BLaER1 treated with 17β-estradiol and CSF1 and Interleukin-3, amounts not matched to agents 10 nM and 100 nM (cell line): ENCODE measurements around the gene MRPL51.
A peak's percentile ranks its signal among the peaks of the same experiment; 100 is the strongest.

Experiments
- H3K27ac ChIP-seq, 11 experiments: shearing (Covaris generic); formaldehyde crosslinking; 2 replicates each; pipeline ENCODE4 v1.8.1; 2022
- H3K27me3 ChIP-seq, 11 experiments: shearing (Covaris generic); formaldehyde crosslinking; 2 replicates each; pipeline ENCODE4 v1.8.1; 2022
- H3K36me3 ChIP-seq, 11 experiments: shearing (Covaris generic); formaldehyde crosslinking; 2 replicates each; pipeline ENCODE4 v1.8.1; 2022
- H3K4me1 ChIP-seq, 10 experiments: shearing (Covaris generic); formaldehyde crosslinking; 2 replicates each; pipeline ENCODE4 v1.8.1; 2022
- H3K4me2 ChIP-seq, 11 experiments: shearing (Covaris generic); formaldehyde crosslinking; 2 replicates each; pipeline ENCODE4 v1.8.1; 2022
- H3K4me3 ChIP-seq, 10 experiments: shearing (Covaris generic); formaldehyde crosslinking; 2 replicates each; pipeline ENCODE4 v1.8.1; 2022
- H3K9ac ChIP-seq, 11 experiments: shearing (Covaris generic); formaldehyde crosslinking; 2 replicates each; pipeline ENCODE4 v1.8.1; 2022
- H3K9me3 ChIP-seq, 11 experiments: shearing (Covaris generic); formaldehyde crosslinking; replicated peaks in 1 of 11; 2 replicates each; pipeline ENCODE4 v1.8.1; 2022
- H4K20me1 ChIP-seq, 11 experiments: shearing (Covaris generic); formaldehyde crosslinking; 2 replicates each; pipeline ENCODE4 v1.8.1; 2022
- Cebpa-rat ChIP-seq, 11 experiments: shearing (Covaris generic); IDR thresholded peaks; 2 replicates each; pipeline ENCODE4 v1.8.1; 2022

The MRPL51 gene

DNA sequence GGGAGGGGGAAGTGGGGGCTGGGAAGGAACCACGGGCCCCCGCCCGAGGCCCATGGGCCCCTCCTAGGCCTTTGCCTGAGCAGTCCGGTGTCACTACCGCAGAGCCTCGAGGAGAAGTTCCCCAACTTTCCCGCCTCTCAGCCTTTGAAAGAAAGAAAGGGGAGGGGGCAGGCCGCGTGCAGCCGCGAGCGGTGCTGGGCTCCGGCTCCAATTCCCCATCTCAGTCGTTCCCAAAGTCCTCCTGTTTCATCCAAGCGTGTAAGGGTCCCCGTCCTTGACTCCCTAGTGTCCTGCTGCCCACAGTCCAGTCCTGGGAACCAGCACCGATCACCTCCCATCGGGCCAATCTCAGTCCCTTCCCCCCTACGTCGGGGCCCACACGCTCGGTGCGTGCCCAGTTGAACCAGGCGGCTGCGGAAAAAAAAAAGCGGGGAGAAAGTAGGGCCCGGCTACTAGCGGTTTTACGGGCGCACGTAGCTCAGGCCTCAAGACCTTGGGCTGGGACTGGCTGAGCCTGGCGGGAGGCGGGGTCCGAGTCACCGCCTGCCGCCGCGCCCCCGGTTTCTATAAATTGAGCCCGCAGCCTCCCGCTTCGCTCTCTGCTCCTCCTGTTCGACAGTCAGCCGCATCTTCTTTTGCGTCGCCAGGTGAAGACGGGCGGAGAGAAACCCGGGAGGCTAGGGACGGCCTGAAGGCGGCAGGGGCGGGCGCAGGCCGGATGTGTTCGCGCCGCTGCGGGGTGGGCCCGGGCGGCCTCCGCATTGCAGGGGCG lies 41.0 kb upstream of the MRPL51 start, which contains the start of gene GAPDH:
Gene GAPDH, plus strand, starts transcription at position 595 of the 772 bp plus-strand sequence. CDS start 316 bp downstream, outside the sequence.
- H3K4me1 ChIP-seq: peaks cover 47 to 64% (median 59%) of the 10 kb centered on the region in 10 experiments
- H3K36me3 ChIP-seq: peaks cover 61 to 77% (median 69%) of the 10 kb centered on the region in 11 experiments
- TF ChIP-seq Cebpa-rat (IDR thresholded peaks at IDR 0.05): no peak

DNA sequence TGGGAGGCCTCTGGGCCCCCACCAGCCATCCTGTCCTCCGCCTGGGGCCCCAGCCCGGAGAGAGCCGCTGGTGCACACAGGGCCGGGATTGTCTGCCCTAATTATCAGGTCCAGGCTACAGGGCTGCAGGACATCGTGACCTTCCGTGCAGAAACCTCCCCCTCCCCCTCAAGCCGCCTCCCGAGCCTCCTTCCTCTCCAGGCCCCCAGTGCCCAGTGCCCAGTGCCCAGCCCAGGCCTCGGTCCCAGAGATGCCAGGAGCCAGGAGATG lies 40.5 kb upstream of the MRPL51 start:
- Histone ChIP-seq H3K36me3 (peaks cover 62 to 77% (median 69%) of the 10 kb centered on the region in 11 experiments), H3K27me3 (no peaks in the 10 kb centered on the region), H3K9me3 (no peaks in the 10 kb centered on the region), H3K4me2 (peak overlapping the region; percentile 91 to 100 (median 98)), H3K27ac (peak overlapping the region; percentile 41 to 100 (median 99); a peak in 21 of 22 replicates), H4K20me1 (peaks cover 41 to 58% (median 42%) of the 10 kb centered on the region in 11 experiments), H3K4me1 (peaks cover 43 to 58% (median 54%) of the 10 kb centered on the region in 10 experiments), H3K9ac (peak overlapping the region; percentile 65 to 100 (median 99)), H3K4me3 (peak overlapping the region; percentile 93 to 100 (median 96))
- no peak for TF ChIP-seq Cebpa-rat (IDR thresholded peaks at IDR 0.05)

More for the DNA sequence above, 41.0 kb upstream of the MRPL51 start, which contains the start of gene GAPDH:
- peak within 1 kb of the TSS; percentile 93 to 100 (median 96) for H3K4me3 ChIP-seq
- peaks cover 46 to 64% (median 47%) of the 10 kb centered on the region in 11 experiments for H4K20me1 ChIP-seq
- H3K4me2 ChIP-seq: peak within 1 kb of the TSS; percentile 95 to 100 (median 99)
- H3K9ac ChIP-seq: peak within 1 kb of the TSS; percentile 92 to 100 (median 99)
- H3K27ac ChIP-seq: peak within 1 kb of the TSS; percentile 75 to 100 (median 99)
- no peaks in the 10 kb centered on the region for H3K27me3 ChIP-seq
- no peaks in the 10 kb centered on the region for H3K9me3 ChIP-seq

DNA sequence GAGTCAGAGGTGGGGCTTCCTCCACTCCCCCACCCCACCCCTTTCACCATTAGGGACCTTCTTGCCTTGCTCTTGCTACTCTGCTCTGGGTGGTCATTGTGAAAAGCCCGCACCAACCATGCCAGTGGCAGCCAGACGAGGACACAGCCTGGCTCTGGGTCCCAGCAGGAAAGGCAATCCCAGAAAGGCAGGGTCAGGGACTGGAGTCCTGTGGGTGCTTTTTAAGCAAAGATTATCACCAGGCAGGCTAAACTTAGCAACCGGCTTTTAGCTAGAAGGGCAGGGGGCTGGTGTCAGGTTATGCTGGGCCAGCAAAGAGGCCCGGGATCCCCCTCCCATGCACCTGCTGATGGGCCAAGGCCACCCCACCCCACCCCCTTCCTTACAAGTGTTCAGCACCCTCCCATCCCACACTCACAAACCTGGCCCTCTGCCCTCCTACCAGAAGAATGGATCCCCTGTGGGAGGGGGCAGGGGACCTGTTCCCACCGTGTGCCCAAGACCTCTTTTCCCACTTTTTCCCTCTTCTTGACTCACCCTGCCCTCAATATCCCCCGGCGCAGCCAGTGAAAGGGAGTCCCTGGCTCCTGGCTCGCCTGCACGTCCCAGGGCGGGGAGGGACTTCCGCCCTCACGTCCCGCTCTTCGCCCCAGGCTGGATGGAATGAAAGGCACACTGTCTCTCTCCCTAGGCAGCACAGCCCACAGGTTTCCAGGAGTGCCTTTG lies 40.0 kb upstream of the MRPL51 start:
- TF ChIP-seq Cebpa-rat (IDR thresholded peaks at IDR 0.05): no peak
- Histone ChIP-seq H3K9ac (peak overlapping the region; percentile 65 to 100 (median 99)), H3K4me3 (peak overlapping the region; percentile 93 to 100 (median 96)), H3K9me3 (no peaks in the 10 kb centered on the region), H3K4me2 (peak overlapping the region; percentile 91 to 100 (median 98)), H4K20me1 (peaks cover 36 to 53% (median 37%) of the 10 kb centered on the region in 11 experiments), H3K4me1 (peaks cover 38 to 53% (median 49%) of the 10 kb centered on the region in 10 experiments), H3K27ac (peak overlapping the region; percentile 41 to 100 (median 99); a peak in 21 of 22 replicates), H3K27me3 (no peaks in the 10 kb centered on the region), H3K36me3 (peaks cover 62 to 77% (median 69%) of the 10 kb centered on the region in 11 experiments)

DNA sequence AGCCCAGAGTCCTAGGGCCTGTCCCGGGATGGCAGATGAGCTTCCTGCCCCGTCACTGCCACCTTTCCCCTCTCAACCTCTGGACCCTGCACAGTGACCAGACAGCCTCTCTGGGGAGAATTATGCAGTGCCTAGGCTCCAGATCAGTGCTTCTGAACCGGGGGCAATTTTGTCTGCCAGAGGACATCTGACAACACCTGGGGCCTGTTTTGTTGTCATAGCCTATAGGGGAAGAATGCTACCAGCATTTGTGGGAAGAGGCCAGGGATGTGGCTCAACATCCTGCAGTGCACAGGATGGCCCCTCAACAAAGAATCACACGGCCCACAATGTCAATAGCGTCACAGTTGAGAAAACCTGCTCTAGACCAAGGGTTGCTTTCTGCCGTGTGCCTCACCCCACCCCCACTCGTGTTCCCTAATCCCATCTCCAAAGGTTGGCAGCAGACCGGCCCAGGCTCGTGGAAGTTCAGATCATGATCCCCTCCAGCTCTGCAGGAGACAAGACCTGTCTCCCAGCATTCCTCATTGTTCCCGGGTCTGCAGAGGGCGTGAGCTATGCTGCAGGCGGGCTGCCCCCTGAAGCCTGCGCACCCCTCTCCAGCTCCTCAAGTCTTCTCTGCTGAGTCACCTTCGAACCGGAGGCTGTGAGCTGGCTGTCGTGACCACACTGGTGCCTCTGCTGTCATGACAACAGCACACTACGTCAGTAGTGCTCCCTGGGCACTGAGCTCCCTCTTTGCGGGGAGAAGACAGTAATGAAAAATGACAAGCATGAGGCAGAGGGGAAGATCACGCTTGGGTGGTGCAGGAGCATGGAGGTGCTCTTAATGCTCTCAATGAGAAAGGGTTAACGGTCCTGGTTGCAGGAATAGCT lies 39.2 kb upstream of the MRPL51 start:
- H3K4me3 ChIP-seq: peak overlapping the region; percentile 93 to 100 (median 96)
- peak overlapping the region; percentile 41 to 100 (median 99); a peak in 21 of 22 replicates for H3K27ac ChIP-seq
- H3K27me3 ChIP-seq: no peaks in the 10 kb centered on the region
- H3K36me3 ChIP-seq: peaks cover 62 to 77% (median 69%) of the 10 kb centered on the region in 11 experiments
- no peak for TF ChIP-seq Cebpa-rat (IDR thresholded peaks at IDR 0.05)
- peak overlapping the region; percentile 91 to 100 (median 98) for H3K4me2 ChIP-seq
- peaks cover 28 to 45% (median 29%) of the 10 kb centered on the region in 11 experiments for H4K20me1 ChIP-seq
- H3K4me1 ChIP-seq: peaks cover 31 to 45% (median 42%) of the 10 kb centered on the region in 10 experiments
- peak overlapping the region; percentile 65 to 100 (median 99); a peak in 21 of 22 replicates for H3K9ac ChIP-seq
- no peaks in the 10 kb centered on the region for H3K9me3 ChIP-seq

DNA sequence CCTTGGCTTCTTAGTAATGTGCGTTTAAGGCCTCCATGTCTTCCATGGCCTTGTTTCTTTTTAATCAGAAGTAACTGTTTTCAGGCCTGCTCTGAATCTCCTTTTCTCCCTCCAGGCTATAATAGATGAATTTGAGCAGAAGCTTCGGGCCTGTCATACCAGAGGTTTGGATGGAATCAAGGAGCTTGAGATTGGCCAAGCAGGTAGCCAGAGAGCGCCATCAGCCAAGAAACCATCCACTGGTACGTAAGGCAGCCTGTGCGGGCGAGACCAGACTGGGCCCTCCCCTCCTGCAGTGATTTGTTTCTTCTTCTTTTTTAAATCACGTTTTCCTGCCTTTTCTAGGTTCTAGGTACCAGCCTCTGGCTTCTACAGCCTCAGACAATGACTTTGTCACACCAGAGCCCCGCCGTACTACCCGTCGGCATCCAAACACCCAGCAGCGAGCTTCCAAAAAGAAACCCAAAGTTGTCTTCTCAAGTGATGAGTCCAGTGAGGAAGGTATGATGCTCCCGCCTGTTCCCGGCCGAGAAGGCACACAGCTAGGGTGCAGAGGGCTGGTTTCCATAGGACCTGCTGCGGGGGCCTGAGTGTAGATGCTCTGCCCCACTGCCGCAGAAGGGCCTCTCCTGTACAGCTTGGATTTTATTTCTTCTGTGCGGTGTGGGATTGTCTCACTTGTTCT lies 37.7 kb upstream of the MRPL51 start:
- Histone ChIP-seq H3K27me3 (no peaks in the 10 kb centered on the region), H3K36me3 (peaks cover 62 to 77% (median 69%) of the 10 kb centered on the region in 11 experiments), H3K4me2 (peak overlapping the region in 6 of 11 experiments; percentile 91 to 100 (median 98); a peak in 6 of 22 replicates), H3K9me3 (no peaks in the 10 kb centered on the region), H3K4me3 (no peak overlapping the region), H3K9ac (peak overlapping the region in 10 of 11 experiments; percentile 14 to 100 (median 98); a peak in 9 of 22 replicates), H3K27ac (peak overlapping the region in 9 of 11 experiments; percentile 95 to 100 (median 99); a peak in 17 of 22 replicates), H4K20me1 (peaks cover 12 to 44% (median 13%) of the 10 kb centered on the region in 11 experiments), H3K4me1 (peaks cover 16 to 32% (median 28%) of the 10 kb centered on the region in 10 experiments)
- TF ChIP-seq Cebpa-rat (IDR thresholded peaks at IDR 0.05): no peak

DNA sequence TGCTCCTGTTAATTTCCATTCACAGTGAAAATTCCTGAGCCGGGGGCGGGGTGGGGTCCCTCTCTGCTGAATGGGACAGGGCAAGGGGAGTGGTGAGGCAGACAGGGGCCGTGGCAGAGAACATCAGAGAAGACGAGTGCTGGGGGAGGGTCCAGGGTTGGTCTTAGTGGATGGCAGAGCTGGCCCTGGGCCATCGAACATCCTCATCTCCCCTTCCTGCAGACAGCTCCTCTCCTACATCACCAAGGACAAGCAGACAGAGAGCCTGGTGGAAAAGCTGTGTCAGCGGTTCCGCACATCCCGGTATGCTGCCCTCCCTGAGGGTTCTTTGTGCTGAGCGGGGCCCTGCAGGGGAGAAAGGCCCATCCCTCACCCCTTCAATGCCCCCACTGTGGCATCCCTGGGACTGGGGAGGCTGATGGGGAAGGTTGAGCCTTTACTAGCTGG lies 36.3 kb upstream of the MRPL51 start:
- Histone ChIP-seq H3K4me2 (no peak overlapping the region), H4K20me1 (peaks cover 0 to 37% (median 0%) of the 10 kb centered on the region in 11 experiments; a peak in 5 of 22 replicates), H3K9me3 (no peaks in the 10 kb centered on the region), H3K27ac (peak overlapping the region in 2 of 11 experiments; percentile 10 to 98; a peak in 3 of 22 replicates), H3K36me3 (peaks cover 68 to 81% (median 76%) of the 10 kb centered on the region in 11 experiments), H3K4me3 (no peak overlapping the region), H3K4me1 (peaks cover 16 to 32% (median 28%) of the 10 kb centered on the region in 10 experiments), H3K27me3 (no peaks in the 10 kb centered on the region), H3K9ac (peak overlapping the region in 1 of 11 experiments; percentile 22; a peak in 1 of 22 replicates)
- no peak for TF ChIP-seq Cebpa-rat (IDR thresholded peaks at IDR 0.05)

DNA sequence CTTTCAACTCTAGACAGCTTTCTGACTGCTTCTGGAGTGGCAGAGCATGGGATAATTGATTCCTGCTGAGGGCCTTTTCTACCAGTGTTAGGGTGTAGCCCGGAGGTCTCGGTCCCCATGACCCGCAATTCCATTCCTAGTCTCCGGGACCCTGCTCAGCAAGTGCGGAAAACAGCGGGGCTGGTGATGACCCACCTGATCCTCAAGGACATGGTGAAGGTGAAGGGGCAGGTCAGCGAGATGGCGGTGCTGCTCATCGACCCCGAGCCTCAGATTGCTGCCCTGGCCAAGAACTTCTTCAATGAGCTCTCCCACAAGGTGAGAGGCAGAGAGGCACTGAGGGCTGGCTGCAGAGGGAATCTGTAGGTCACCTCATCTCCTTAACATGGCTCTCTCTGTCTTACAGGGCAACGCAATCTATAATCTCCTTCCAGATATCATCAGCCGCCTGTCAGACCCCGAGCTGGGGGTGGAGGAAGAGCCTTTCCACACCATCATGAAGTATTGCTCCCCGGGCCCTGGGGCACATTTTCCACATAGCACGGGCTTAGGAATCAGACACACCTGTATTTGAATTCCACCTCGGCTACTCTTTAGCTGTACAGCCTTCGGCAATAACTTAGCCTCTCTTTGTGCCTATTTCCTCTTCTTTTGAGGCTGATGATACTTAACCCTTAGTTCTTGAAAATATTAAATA lies 35.6 kb upstream of the MRPL51 start:
- Histone ChIP-seq H3K27me3 (no peaks in the 10 kb centered on the region), H3K9me3 (no peaks in the 10 kb centered on the region), H3K4me3 (no peak overlapping the region), H4K20me1 (peaks cover 0 to 37% (median 0%) of the 10 kb centered on the region in 11 experiments; a peak in 6 of 22 replicates), H3K27ac (peak overlapping the region in 2 of 11 experiments; percentile 27 to 98; a peak in 2 of 22 replicates), H3K4me1 (peaks cover 16 to 32% (median 28%) of the 10 kb centered on the region in 10 experiments), H3K36me3 (peaks cover 74 to 87% (median 82%) of the 10 kb centered on the region in 11 experiments), H3K4me2 (no peak overlapping the region), H3K9ac (peak overlapping the region in 1 of 11 experiments; percentile 22; a peak in 1 of 22 replicates)
- TF ChIP-seq Cebpa-rat (IDR thresholded peaks at IDR 0.05): no peak
